GM18519 (cell line): ENCODE measurements around the gene GON4L.
A peak's percentile ranks its signal among the peaks of the same experiment; 100 is the strongest.
"Not testable (repeated sequence)": the region's sequence is repeated elsewhere in the genome, so short reads cannot be mapped to it uniquely, and the experiment has no call there.

ENCODE experiments used
- ATAC-seq: cut with Tn5 transposase; IDR thresholded peaks from one replicate; pipeline ENCODE4 v1.9.1; 2021; ENCODE audit warnings: mild to moderate bottlenecking, moderate library complexity; ENCODE audit not compliant: unreplicated experiment, low FRiP score

The GON4L gene

DNA sequence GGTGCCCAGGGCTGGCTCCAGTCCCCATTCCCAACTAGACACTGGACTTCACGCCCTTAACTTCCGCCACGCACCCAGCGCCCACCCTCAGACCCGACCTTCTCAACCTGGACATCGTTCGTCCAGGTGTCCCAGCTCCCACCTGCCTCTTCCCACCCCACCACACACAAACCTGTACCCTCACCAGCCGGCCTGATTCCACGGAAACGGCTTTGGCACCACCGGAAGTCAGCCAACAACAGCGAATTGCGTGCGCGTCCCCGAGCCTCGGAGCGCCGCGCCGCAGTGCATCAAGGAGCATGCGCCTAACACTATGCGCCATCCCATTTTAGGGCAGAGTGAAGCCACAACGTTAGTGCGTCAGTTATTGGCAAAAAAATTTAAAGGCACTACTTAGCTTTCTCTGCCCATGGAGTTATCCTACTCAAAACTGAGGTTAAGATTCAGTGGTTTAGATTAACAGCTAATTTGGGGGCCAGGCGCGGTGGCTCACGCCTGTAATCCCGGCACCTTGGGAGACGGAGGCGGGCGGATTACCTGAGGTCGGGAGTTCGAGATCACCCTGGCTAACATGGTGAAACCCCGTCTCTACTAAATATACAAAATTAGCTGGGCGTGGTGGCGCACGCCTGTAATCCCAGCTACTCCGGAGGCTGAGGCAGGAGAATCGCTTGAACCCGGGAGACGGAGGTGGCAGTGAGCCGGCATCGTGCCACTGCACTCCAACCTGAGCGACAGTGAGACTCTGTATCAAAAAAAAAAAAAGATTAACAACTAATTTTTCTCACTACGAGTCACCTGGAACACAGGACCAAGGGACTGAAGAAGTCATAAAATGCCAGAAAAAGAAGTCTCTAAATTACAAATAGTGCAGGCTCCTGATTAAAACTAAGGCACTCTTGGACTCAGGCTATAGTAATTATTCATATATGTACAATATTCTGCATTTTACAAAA is at the start of gene GON4L:
GON4L (minus strand) TSS at position 240 of the 956 bp plus-strand sequence. CDS start 3,434 bp downstream, outside the sequence.
- ATAC-seq: peak; percentile 38

DNA sequence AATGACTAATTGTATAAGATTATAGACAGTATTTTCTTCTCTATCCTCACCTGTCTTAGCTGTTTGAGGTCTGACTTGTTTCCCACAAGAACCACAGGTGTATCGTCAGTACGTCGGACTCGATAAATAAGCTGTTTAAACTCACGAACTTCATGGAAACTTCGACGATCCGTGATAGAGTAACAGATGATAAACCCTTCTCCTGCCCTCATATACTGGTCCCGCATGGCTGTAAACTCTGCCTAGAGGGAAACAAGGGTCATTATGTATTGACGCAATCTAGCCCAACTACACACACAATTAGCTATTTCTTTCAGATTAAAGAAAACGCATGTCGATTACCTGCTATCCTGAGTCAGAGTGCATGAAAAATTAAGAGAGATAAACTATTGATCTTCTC is 47.2 kb upstream of the GON4L start:
- ATAC-seq: no peak

DNA sequence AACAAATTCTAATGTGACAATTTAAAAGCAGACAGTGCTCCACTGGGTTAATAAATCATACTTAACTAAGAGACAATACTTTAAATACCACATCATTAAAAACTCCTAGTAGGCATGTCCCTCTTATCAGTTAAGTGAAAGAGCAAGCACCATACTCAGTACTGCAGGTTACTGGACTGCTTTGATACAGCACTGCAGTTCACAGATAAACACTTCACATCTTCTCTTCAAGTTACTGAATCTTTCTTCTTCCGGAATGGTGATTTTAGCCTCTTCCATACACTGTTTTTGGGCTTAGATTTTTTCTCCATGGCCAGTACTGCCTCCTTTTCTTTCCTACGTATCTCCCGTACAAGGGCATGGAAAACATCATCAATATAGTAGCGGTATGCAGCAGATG is 43.1 kb upstream of the GON4L start:
- no peak for ATAC-seq

DNA sequence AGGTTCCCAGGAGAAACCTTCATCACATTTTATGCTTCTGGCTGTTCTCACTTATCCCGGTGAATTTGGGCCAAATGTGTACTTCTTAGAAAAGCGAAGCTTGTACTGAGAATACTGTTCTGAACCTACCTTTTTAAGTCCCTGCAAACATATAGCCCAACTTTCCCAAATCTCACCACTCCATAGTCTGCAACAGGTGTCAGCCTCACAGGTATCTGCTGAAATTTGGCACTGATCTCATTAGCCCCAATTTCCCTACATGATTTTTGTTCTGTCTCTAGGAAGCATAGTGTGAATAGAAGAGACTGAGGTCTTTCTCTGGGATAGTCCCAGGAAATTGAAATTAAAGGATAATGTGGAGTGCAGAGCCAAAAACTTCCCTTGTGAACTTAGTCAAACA is 42.7 kb upstream of the GON4L start:
- no peak for ATAC-seq

- no peak for ATAC-seq
Measured at GRCh38 chr1:155898888-155899287, 41.9 kb upstream of the GON4L start.

- ATAC-seq: no peak
Measured at GRCh38 chr1:155897746-155898145, 40.7 kb upstream of the GON4L start.

DNA sequence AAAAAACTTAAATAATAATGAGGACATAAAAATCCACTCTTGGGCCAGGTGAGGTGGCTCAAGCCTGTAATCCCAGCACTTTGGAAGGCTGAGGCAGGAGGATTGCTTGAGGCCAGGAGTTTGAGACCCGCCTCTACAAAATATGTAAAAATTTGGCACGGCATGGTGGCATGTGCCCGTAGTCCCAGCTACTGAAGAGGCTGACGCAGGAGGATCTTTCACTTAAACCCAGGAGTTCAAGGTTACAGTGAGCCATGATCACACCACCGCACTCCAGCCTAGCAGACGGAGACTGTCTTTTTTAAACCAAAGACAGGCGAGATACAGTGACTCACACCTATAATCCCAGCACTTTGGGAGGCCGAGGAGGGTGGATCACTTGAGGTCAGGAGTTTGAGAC is 39.5 kb upstream of the GON4L start:
- not testable (repeated sequence) for ATAC-seq

DNA sequence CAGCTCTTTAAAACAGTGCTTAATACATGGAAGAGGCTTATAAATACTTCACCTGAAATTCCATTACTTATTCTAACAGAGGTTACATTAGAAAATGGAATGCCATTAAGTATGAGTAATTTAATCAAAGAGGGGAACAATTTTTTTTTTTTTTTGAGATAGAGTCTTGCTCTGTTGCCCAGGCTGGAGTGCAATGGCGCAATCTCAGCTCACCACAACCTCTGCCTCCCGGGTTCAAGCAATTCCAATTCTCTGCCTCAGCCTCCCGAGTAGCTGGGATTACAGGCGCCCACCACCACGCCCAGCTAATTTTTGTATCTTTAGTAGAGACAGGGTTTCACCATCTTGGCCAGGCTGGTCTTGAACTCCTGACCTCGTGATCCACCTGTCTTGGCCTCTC is 38.6 kb upstream of the GON4L start:
- ATAC-seq: not testable (repeated sequence)

GRCh38 chr1:155893389-155894142 is 36.6 kb upstream of the GON4L start:
- ATAC-seq: no peak

DNA sequence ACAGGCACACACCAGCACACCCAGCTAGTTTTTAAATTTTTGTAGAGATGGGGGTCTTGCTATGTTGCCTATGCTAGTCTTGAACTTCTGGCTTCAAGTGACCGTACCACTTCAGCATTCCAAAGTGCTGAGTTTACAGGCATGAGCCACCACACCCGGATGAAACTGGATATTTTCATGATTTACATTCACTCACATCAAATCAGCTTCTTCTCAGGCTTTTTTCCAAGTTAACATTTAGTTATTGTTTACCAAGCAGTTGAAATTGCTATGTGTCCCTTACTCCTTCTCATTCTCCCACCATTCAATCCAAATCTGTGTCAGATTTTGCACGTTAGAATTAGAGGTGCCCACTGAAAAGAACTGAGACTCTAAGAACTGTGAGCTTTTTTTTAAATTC is 35.8 kb upstream of the GON4L start:
- no peak for ATAC-seq

- ATAC-seq: no peak
Measured at GRCh38 chr1:155890251-155890650, 33.2 kb upstream of the GON4L start.

DNA sequence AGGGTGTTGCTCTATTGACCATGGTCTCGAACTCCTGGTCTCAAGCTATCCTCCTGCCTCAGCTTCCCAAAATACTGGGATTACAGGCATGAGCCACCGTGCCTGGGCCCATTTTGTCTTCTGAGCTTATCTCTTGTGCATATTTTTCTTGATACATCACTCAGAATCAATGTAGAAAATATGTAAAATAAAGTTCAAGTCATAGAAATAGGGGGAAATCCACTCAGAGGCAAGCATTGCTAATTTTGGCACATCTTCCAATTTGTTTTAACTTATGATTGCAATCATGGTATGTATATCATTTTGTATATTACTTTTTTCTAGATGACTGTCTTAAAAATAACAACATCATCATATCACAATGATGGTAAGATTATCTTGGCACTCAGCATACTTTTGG is 32.6 kb upstream of the GON4L start:
- ATAC-seq: no peak

- no peak for ATAC-seq
Measured at GRCh38 chr1:155888481-155888880, 31.5 kb upstream of the GON4L start.

GRCh38 chr1:155884982-155885381 is 28.0 kb upstream of the GON4L start:
- no peak for ATAC-seq

DNA sequence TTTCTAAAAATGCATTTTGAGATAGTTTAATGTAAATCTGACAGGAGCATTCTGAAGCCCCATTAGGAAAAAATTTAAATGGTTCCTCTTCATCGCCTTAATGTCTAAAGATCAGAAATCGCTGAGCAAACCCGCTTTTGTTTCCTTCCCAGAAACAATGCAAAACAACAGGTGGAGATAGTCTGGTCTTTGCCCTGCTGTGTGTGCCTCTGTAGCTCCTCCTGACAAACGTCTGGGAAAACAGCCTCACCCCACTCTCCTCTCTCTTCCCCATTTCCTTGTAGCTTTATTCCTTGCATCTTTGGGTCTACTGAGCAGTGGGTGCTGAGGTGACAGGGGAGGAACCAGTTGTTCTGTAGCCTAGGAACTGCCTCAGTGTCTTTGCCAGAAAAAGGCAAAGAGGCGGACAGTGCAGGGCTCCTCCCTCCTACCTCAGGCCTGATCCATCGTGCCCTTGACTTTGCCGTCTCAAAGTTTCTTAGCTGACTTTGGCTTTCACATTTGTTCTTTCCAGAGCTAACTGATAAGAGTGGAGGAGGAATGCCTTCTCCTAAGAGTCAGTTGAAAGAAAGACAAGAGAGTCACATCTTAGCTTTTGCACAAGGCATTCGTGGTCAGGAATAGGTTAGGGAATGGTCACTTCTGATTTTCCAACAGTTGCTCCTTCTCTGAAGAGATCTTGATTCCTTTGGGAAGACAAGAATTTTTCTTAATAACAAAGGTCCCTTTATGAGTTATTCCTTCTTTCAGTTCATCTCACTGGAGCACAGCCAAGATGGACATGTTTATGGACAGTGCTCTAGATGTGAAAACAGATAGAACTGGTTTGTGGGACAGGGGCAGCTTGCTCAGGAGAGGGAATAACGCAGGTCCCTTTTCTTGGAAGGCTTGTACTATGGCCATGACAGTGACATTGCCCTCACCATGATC is 27.3 kb upstream of the GON4L start:
- ATAC-seq: no peak

DNA sequence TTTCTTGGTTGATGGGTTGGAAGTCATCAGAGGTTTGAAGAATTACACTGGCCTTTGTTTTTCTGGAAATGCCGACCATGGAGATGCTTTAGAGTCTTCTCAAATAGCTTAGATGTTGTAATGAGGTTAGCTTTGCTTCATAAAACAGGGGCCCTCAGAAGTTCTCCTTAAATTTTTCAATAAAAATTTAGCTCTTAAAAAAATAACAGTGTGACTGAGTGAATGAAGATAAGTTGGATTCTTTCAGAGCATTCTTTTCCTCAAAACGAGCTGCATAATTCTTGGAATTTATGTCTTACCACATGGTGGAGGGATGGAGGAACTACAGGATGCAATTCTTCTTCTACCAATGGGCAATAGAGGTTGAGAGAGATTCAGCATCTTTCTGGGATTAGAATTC is 25.8 kb upstream of the GON4L start:
- ATAC-seq: no peak

GRCh38 chr1:155882235-155882634 is 25.2 kb upstream of the GON4L start:
- ATAC-seq: no peak

DNA sequence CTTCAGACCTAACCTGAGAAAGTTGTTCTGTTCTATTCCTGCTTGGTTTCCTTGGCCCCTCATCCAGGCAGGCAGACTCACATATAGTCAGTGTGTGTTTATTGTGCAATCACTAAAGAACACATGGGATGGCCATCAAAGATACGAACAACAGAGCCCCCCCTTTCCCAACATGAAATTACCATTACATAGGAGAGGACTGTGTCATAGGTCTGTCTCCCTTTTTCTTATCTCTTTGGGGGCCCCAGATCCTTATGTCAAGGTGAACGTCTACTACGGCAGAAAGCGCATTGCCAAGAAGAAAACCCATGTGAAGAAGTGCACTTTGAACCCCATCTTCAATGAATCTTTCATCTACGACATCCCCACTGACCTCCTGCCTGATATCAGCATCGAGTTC is 23.9 kb upstream of the GON4L start:
- no peak for ATAC-seq

GRCh38 chr1:155880251-155880650 is 23.2 kb upstream of the GON4L start:
- no peak for ATAC-seq

DNA sequence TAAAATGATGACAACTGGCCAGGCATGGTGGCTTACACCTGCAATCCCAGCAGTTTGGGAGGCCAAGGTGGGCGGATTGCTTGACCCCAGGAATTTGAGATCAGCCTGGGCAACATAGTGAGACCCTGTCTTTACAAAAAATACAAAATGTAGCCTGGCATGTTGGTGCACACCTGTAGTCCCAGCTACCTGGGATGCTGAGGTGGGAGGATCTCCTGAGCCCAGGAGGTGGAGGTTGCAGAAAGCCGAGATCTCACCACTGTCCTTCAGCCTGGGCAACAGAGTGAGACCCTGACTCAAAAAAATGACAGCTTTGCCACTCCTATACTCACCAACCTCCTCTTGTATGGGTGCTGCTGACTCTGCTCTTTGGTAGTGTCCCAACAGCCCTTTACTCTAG is 20.9 kb upstream of the GON4L start:
- no peak for ATAC-seq

GRCh38 chr1:155873860-155874259 is 16.8 kb upstream of the GON4L start:
- no peak for ATAC-seq
